ENCODE data around the gene PSTPIP2. TPM values are rescaled to one million over a fixed set of nuclear protein-coding genes. Genes with fewer than 3 reads are reported as not detected.

Gene PSTPIP2
- total RNA-seq, 1 donor from 2014 or later = 1.6 TPM

- no peak for DNase-seq (ENCODE audit: low spot score in 2 of 2)
- H3K4me3 ChIP-seq = no peak overlapping the region
- no peaks in the 10 kb centered on the region for H3K27me3 ChIP-seq
- no peak overlapping the region for H3K27ac ChIP-seq
- TF ChIP-seq CTCF (IDR thresholded peaks at IDR 0.05) = no peak
- no peaks in the 10 kb centered on the region for H3K9me3 ChIP-seq
- H3K36me3 ChIP-seq = peaks cover 91 to 97% of the 10 kb centered on the region in 2 donors
- intact Hi-C loops (cut with DNase I) = no loop called here
- H3K4me1 ChIP-seq = no peaks in the 10 kb centered on the region
Measured at GRCh38 chr18:45945669-45946068, 126.4 kb downstream of the PSTPIP2 start.

- Histone ChIP-seq H3K9me3 (no peaks in the 10 kb centered on the region), H3K4me1 (no peaks in the 10 kb centered on the region), H3K4me3 (no peak overlapping the region), H3K36me3 (peaks cover 65 to 85% of the 10 kb centered on the region in 2 donors), H3K27me3 (no peaks in the 10 kb centered on the region), H3K27ac (no peak overlapping the region)
- no peak for TF ChIP-seq CTCF (IDR thresholded peaks at IDR 0.05)
- no peak for DNase-seq (ENCODE audit: low spot score in 2 of 2)
- intact Hi-C loops (cut with DNase I) = no loop called here
Measured at GRCh38 chr18:45940724-45941123, 131.3 kb downstream of the PSTPIP2 start.

- Histone ChIP-seq H3K4me3 (no peak overlapping the region), H3K9me3 (no peaks in the 10 kb centered on the region), H3K27ac (no peak overlapping the region), H3K27me3 (no peaks in the 10 kb centered on the region), H3K4me1 (no peaks in the 10 kb centered on the region), H3K36me3 (peaks cover 54 to 83% of the 10 kb centered on the region in 2 donors)
- intact Hi-C loops (cut with DNase I) = no loop called here
- DNase-seq (ENCODE audit: low spot score in 2 of 2) = no peak
- no peak for TF ChIP-seq CTCF (IDR thresholded peaks at IDR 0.05)
Measured at GRCh38 chr18:45939236-45939635, 132.8 kb downstream of the PSTPIP2 start.

GRCh38 chr18:45938488-45938935, 133.5 kb downstream of the PSTPIP2 start:
- intact Hi-C loops (cut with DNase I) = no loop called here
- Histone ChIP-seq H3K4me1 (no peaks in the 10 kb centered on the region), H3K36me3 (peaks cover 47 to 81% of the 10 kb centered on the region in 2 donors), H3K27me3 (no peaks in the 10 kb centered on the region), H3K4me3 (no peak overlapping the region), H3K27ac (no peak overlapping the region), H3K9me3 (no peaks in the 10 kb centered on the region)
- no peak for DNase-seq (ENCODE audit: low spot score in 2 of 2)
- TF ChIP-seq CTCF (IDR thresholded peaks at IDR 0.05) = no peak

GRCh38 chr18:45935591-45936335, 136.3 kb downstream of the PSTPIP2 start:
- no peak for DNase-seq (ENCODE audit: low spot score in 2 of 2)
- no peaks in the 10 kb centered on the region for H3K27me3 ChIP-seq
- H3K27ac ChIP-seq = no peak overlapping the region
- intact Hi-C loops (cut with DNase I) = no loop called here
- no peaks in the 10 kb centered on the region for H3K9me3 ChIP-seq
- no peak overlapping the region for H3K4me3 ChIP-seq
- no peaks in the 10 kb centered on the region for H3K4me1 ChIP-seq
- TF ChIP-seq CTCF (IDR thresholded peaks at IDR 0.05) = no peak
- H3K36me3 ChIP-seq = peaks cover 34 to 72% of the 10 kb centered on the region in 2 donors

Other genes with a start within 250 kb of the PSTPIP2 start
- not detected for gene SIGLEC15, start 246.6 kb downstream of the PSTPIP2 start, total RNA-seq
- 9.8 TPM for gene EPG5, start 104.9 kb downstream of the PSTPIP2 start, total RNA-seq
- 273 TPM for gene ATP5F1A, start 26.0 kb upstream of the PSTPIP2 start, total RNA-seq
- 5.0 TPM for gene HAUS1, start 32.1 kb upstream of the PSTPIP2 start, total RNA-seq

Measured in ascending aorta (tissue), 2 donors.